ENCODE results near the gene RILPL2. TPM values are rescaled to one million over a fixed set of nuclear protein-coding genes. Genes with fewer than 3 reads are reported as not detected.
"Not testable (repeated sequence)": the region's sequence is repeated elsewhere in the genome, so short reads cannot be mapped to it uniquely, and the experiment has no call there.

RILPL2 gene
- total and polyA plus RNA-seq, 4 donors, result 1.8 to 2.1 (median 2.0) TPM

GRCh38 chr12:123421314-123421713, 15.2 kb downstream of the RILPL2 start:
- H3K4me3 ChIP-seq (ENCODE audit: low read depth in 1 of 3, low read length in 3 of 3), result no peak overlapping the region
- no peaks in the 10 kb centered on the region for H3K4me1 ChIP-seq (ENCODE audit: control insufficient read depth in 4 of 4, insufficient read depth in 4 of 4, low read length in 3 of 4)
- no peaks in the 10 kb centered on the region for H3K27me3 ChIP-seq (ENCODE audit: control insufficient read depth in 4 of 4, insufficient read depth in 4 of 4, low read length in 3 of 4)
- no peaks in the 10 kb centered on the region for H3K9me3 ChIP-seq (ENCODE audit: control insufficient read depth in 4 of 4, low read length in 3 of 4)
- 95% methylated on average over 2 of the region's 2 CpGs for WGBS
- H3K27ac ChIP-seq (ENCODE audit: low read depth in 1 of 2, low read length in 2 of 2), result no peak overlapping the region
- DNase-seq (ENCODE audit: low spot score), result no peak
- H3K9ac ChIP-seq (ENCODE audit: low read depth in 1 of 2, low read length in 2 of 2), result no peak overlapping the region
- H3K36me3 ChIP-seq (ENCODE audit: control insufficient read depth in 4 of 4, insufficient read depth in 3 of 4, low read depth in 1 of 4, low read length in 3 of 4), result peaks cover 6 to 22% (median 8%) of the 10 kb centered on the region in 4 donors
- TF ChIP-seq ZBTB33 (IDR thresholded peaks at IDR 0.05), result no peak
- TF ChIP-seq FOXA2 (IDR thresholded peaks at IDR 0.05), result no peak
- TF ChIP-seq GABPA (IDR thresholded peaks at IDR 0.05 in 1 of 2, conservative IDR thresholded peaks at IDR 0.05 in 1 of 2), result no peak
- no peak for TF ChIP-seq EGR1 (IDR thresholded peaks at IDR 0.05; ENCODE audit: low read depth in 2 of 2)
- TF ChIP-seq MAX (IDR thresholded peaks at IDR 0.05), result no peak
- no peak for TF ChIP-seq REST (IDR thresholded peaks at IDR 0.05)
- no peak for TF ChIP-seq TAF1 (conservative IDR thresholded peaks at IDR 0.05)
- no peak for TF ChIP-seq HNF4A (conservative IDR thresholded peaks at IDR 0.05)
- no peak for TF ChIP-seq NR2F2 (IDR thresholded peaks at IDR 0.05)
- no peak for TF ChIP-seq RAD21 (IDR thresholded peaks at IDR 0.05)
- TF ChIP-seq YY1 (IDR thresholded peaks at IDR 0.05), result no peak
- TF ChIP-seq JUND (IDR thresholded peaks at IDR 0.05), result no peak
- TF ChIP-seq SP1 (IDR thresholded peaks at IDR 0.05), result no peak
- TF ChIP-seq CTCF (IDR thresholded peaks at IDR 0.05; ENCODE audit: low read depth, low read length, missing input control), result no peak
- TF ChIP-seq HNF4G (IDR thresholded peaks at IDR 0.05), result no peak
- no peak for TF ChIP-seq FOXA1 (IDR thresholded peaks at IDR 0.05)
- no peak for TF ChIP-seq ATF3 (IDR thresholded peaks at IDR 0.05)

GRCh38 chr12:123410041-123410412, 26.5 kb downstream of the RILPL2 start:
- H3K4me3 ChIP-seq (ENCODE audit: low read depth in 1 of 3, low read length in 3 of 3), result no peak overlapping the region
- H3K9me3 ChIP-seq (ENCODE audit: control insufficient read depth in 4 of 4, low read length in 3 of 4), result no peaks in the 10 kb centered on the region
- DNase-seq (ENCODE audit: low spot score), result no peak
- TF ChIP-seq FOXA1 (IDR thresholded peaks at IDR 0.05) (no peak), GABPA (IDR thresholded peaks at IDR 0.05 in 1 of 2, conservative IDR thresholded peaks at IDR 0.05 in 1 of 2) (no peak)
- no peak overlapping the region for H3K27ac ChIP-seq (ENCODE audit: low read depth in 1 of 2, low read length in 2 of 2)
- H3K36me3 ChIP-seq (ENCODE audit: control insufficient read depth in 4 of 4, insufficient read depth in 3 of 4, low read depth in 1 of 4, low read length in 3 of 4), result peaks cover 8 to 22% (median 12%) of the 10 kb centered on the region in 4 donors
- no peak overlapping the region for H3K9ac ChIP-seq (ENCODE audit: low read depth in 1 of 2, low read length in 2 of 2)
- H3K4me1 ChIP-seq (ENCODE audit: control insufficient read depth in 4 of 4, insufficient read depth in 4 of 4, low read length in 3 of 4), result no peaks in the 10 kb centered on the region
- H3K27me3 ChIP-seq (ENCODE audit: control insufficient read depth in 4 of 4, insufficient read depth in 4 of 4, low read length in 3 of 4), result no peaks in the 10 kb centered on the region
- 93% methylated on average over 5 of the region's 5 CpGs for WGBS

- H3K27ac ChIP-seq (ENCODE audit: low read depth in 1 of 2, low read length in 2 of 2); H3K9ac ChIP-seq (ENCODE audit: low read depth in 1 of 2, low read length in 2 of 2); H3K9me3 ChIP-seq (ENCODE audit: control insufficient read depth in 4 of 4, low read length in 3 of 4); H3K27me3 ChIP-seq (ENCODE audit: control insufficient read depth in 4 of 4, insufficient read depth in 4 of 4, low read length in 3 of 4); H3K4me3 ChIP-seq (ENCODE audit: low read depth in 1 of 3, low read length in 3 of 3); H3K4me1 ChIP-seq (ENCODE audit: control insufficient read depth in 4 of 4, insufficient read depth in 4 of 4, low read length in 3 of 4); DNase-seq (ENCODE audit: low spot score): not testable (repeated sequence)
- WGBS, result 92% methylated on average over 11 of the region's 11 CpGs
- H3K36me3 ChIP-seq (ENCODE audit: control insufficient read depth in 4 of 4, insufficient read depth in 3 of 4, low read depth in 1 of 4, low read length in 3 of 4), result peaks cover 12 to 27% (median 16%) of the 10 kb centered on the region in 4 donors
Measured at GRCh38 chr12:123409284-123410040, 27.0 kb downstream of the RILPL2 start.

- H3K27me3 ChIP-seq (ENCODE audit: control insufficient read depth in 4 of 4, insufficient read depth in 4 of 4, low read length in 3 of 4); H3K4me3 ChIP-seq (ENCODE audit: low read depth in 1 of 3, low read length in 3 of 3); H3K9me3 ChIP-seq (ENCODE audit: control insufficient read depth in 4 of 4, low read length in 3 of 4); H3K4me1 ChIP-seq (ENCODE audit: control insufficient read depth in 4 of 4, insufficient read depth in 4 of 4, low read length in 3 of 4); H3K9ac ChIP-seq (ENCODE audit: low read depth in 1 of 2, low read length in 2 of 2); DNase-seq (ENCODE audit: low spot score); H3K27ac ChIP-seq (ENCODE audit: low read depth in 1 of 2, low read length in 2 of 2): not testable (repeated sequence)
- peaks cover 16 to 35% (median 23%) of the 10 kb centered on the region in 4 donors for H3K36me3 ChIP-seq (ENCODE audit: control insufficient read depth in 4 of 4, insufficient read depth in 3 of 4, low read depth in 1 of 4, low read length in 3 of 4)
- WGBS, result 96% methylated on average over 7 of the region's 7 CpGs
Measured at GRCh38 chr12:123408619-123409018, 27.9 kb downstream of the RILPL2 start.
